Glomerular visceral epithelial cell (primary cell): ENCODE results near the gene PDE4A.
"Not testable (repeated sequence)": the region's sequence is repeated elsewhere in the genome, so short reads cannot be mapped to it uniquely, and the experiment has no call there.

Experiments
- DNase-seq: peaks from one replicate; pipeline ENCODE4 v3.0.0-alpha.2; 2016; ENCODE audit errors: extremely low spot score

PDE4A gene

DNA sequence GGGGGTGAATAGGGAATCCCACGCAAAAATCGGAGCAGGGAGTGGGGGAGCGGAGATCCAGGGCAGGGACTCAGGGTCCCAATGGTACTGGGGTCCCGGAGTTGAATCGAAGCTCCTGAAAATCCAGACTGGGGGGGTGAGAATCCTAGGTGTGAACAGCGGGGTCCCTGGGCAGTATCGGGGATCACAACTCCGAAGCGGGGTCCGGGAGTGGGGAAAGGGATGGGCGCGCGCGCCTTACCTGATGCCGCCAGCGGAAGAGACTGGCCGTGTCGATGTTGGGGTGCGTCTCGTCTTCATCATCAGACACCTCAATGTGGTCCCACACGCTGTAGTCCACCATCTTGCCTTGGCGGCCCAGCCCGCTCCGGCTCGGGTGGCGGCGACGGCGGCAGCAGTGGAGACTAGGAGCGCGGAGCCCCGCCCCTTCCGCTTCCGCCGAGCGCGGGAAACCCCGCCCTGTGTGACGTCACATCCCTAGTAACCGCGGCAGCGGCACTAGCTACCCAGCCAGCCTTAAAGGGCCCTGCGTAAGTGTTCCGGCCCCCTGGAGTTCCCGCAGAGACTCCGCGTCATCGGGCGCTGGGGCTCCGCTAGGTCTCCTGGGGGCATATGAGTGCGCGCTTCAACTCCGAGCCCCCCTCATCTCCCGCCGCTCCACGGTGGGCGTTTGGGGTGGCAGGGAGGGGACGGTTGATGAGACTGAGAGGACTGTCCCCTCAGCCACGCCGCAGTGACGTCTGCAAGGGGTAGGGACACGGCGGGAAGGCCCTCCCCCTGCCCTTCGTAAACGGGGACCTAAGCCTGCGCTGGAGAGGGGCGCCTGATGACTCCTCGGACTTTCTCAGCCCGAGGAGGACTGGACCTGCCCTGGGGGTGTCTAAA lies 17.0 kb upstream of the PDE4A start, which contains the start of gene CDC37:
Gene CDC37 (minus strand): TSS at position 406 of the 885 bp plus-strand sequence. CDS start 63 bp downstream, at position 343.
- DNase-seq = peak; percentile 96

DNA sequence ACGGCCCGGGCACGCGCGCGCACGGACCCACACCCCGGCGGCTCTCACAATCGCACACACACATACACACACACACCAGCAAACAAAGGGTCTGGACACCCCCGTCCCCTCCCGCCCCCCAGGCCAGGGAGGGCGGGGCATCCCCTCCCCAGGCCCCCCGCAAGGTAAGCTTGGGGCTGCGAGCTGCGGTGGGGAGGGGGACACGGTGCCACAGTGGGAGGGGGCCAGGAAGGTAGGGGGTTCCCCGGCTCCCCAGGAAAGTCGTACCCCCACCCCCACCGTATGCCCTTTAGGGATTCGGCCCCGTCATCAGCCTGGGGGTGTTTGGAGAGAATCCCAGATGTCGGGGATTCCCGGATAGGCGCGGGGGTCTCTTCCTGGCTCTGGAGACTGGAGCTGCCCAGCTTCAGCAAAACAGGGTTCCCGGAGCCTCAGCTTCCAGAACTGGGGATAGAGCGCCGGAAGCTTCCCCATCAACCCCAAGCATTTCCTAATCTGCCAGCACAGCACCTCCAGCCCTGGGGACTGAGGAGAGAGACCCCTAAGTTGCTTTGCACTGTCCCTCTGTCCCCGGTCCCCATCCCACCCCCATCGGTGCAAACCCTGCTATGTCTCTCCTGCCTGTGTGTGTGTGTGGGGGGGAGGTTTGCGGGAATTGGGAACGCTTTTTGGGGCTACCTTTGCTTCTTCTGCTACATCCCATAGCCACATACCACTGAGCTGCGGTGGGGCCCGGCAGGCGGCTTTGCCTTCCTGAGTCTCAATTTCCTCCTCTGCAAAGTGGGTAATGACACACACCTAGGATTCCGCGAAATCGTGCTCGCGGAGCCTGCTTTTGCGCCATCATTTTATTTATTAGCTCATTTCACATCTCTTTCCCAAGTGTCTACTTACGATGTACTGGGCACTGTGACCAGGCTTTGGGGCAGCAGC lies 15.2 kb upstream of the PDE4A start:
- DNase-seq = no peak

GRCh38 chr19:10406191-10406590 lies 14.1 kb upstream of the PDE4A start:
- DNase-seq = no peak

GRCh38 chr19:10407096-10407495 lies 13.2 kb upstream of the PDE4A start:
- DNase-seq = no peak

GRCh38 chr19:10408511-10409283 lies 11.6 kb upstream of the PDE4A start:
- no peak for DNase-seq

DNA sequence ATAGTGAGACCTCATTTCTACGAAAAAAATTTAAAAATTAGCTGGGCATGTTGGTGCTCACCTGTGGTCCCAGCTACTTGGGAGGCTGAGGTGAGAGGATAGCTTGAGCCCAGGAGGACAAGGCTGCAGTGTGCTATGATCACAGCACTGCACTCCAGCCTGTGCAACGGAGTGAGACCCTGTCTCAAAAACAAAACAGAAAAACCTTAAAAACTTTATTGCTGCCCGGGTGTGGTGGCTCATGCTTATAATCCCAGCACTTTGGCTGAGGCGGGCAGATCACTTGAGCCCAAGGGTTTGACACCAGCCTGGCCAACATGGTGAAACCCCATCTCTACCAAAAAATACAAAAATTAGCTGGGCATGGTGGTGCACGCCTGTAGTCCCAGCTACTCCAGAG lies 9.1 kb upstream of the PDE4A start:
- DNase-seq = not testable (repeated sequence)

- DNase-seq = no peak
Measured at GRCh38 chr19:10412257-10412977, 7.9 kb upstream of the PDE4A start.

DNA sequence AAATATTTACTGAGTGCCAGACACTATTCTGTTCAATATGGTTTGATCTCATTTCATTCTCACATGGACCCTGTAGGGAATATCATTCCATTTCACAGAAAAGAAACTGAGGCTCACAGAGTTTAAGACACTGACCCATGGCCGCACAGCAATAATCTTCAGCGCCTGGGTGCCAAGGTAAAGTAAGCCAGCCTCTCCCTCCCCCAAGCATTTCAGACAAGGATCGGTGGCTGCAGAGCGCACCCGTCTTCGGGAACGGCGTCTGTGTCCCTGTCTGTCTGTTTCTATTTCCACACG lies 4.3 kb upstream of the PDE4A start:
- no peak for DNase-seq

DNA sequence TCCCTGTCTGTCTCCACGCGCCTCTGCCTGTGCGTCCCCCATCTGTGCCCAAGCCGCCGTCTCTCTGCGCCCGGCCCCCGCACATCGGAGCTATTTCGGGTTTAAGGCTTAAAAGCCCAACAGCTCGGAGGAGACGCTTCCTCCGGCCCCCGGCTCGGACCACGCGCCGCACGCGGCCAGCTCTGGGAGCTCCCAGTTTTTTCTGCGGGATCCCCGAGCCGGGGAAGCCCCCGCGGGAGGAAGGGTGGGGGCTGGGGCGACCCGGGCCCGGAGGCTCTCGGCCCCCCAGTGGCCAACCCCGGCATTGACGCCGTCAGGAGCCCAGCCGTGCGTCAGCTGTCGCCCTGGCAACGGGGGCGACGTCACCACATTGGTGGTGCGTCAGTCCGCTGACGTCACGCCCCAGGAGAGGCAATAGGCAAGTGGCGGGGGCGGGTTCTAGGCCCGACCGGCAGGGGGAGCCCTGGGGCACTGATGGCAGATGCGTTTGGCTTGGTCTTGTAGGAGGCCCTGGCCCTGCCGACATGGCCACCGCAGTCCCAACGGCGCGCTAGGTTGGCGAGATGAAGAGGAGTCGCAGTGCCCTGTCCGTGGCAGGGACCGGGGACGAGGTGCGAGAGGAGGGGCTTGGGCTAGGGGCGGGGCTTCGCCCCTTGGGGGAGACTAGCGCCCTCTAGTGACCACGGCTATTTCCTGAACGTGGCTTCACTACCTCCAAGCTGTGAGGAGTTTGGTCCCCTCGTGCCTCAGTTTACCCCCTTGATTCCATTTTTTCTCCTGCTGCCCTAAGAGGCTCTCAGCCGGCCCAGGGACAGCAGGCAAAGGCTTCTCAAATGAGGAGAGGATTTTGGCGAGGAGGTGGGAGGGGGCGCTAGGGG lies 3.7 kb upstream of the PDE4A start:
- peak; percentile 82 for DNase-seq

DNA sequence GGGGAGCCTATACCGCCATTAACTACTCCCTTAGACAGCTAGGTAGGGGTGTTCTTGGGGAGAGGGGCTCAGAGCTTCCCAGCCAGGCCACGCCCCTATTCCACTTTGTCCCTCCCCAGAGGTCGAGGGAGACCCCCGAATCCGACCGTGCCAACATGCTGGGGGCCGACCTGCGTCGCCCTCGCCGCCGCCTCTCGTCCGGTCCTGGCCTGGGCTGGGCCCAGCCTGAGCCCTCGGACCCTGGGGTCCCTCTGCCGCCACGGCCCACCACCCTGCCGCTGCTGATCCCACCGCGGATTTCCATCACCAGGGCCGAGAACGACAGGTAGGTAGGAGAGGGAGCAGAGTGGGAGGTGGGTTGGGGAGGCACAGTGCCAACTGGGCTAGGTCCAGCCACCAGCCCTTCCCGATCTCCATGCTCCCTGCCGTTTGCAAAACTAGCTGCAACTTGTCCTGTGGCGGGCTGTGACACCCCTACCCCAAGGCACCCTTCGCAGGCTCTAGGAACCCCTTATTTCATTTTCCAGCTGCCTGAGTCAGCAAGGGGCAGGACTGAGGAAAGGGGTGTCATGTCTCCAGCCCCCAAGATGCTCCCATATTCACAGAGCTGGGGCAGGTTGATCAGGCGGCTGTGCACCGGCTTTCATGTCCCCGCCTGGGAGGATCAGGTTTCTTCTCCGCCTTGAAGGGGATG lies 2.6 kb upstream of the PDE4A start:
- DNase-seq = no peak

- no peak for DNase-seq
Measured at GRCh38 chr19:10418235-10418484, 2.2 kb upstream of the PDE4A start.

DNA sequence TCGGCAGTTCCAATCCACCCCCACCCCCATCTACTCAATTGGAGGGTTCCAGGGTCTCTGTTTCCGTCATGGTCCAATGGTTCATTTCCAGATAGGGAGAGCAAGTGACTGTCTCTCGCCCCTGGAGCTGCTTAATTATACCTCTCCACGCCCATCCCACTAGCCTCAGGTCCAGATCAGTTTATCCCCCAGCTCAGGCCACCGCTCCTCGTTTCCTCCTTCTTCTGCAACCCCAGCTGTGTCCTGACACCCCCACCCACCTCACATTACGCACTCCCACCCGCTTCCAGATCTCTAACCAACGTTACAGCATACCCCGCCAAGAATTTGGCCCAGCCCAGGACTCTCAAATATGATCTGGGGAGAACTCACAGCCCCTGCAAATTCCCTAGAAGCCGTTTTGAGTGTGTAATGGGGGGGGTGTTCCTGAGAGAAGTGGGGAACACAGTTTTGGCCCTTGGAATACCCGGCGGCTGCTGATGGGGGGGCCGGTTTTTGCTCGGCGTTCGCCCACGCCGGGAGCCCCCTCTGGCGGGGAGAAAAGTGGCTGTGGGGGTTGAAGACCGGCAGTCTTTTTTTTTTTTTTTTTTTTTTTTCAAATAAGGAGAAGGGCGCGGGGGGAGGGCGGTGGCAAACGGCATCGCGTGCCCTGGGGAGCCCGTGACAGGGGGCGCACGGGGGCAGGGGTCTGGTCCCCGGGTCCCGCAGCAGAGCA lies 1.7 kb upstream of the PDE4A start:
- DNase-seq = no peak

GRCh38 chr19:10419200-10419645 lies 1.1 kb upstream of the PDE4A start:
- DNase-seq = no peak

- peak; percentile 33 for DNase-seq
Measured at GRCh38 chr19:10419646-10420443, 493 bp upstream of the PDE4A start.

GRCh38 chr19:10421240-10422045 lies 1.1 kb downstream of the PDE4A start:
- DNase-seq = no peak

- no peak for DNase-seq
Measured at GRCh38 chr19:10422046-10422461, 1.7 kb downstream of the PDE4A start.

DNA sequence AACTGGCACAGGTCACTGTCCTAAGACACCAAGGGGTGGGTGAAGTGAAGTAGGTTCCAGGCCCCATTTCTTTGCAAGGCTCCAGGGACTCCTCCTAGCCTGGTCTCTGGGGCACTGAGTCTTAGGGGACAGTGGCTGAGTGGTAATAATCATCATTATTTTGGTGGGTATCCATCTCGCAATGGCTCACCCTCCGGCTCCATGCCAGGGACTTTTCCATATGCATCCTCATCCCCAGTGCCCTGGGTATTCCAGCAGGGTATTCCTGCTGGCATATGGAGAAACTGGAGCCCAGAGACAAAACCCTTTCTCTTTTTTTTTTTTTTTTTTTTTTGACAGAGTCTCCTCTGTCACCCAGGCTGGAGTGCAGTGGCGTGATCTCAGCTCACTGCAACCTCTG lies 2.5 kb downstream of the PDE4A start:
- DNase-seq = no peak
